RWPE2 (cell line): ENCODE measurements around the gene BPIFB4.

Experiments
- ATAC-seq: fragments of 200-7000 bp; cut with Tn5 transposase; 3 replicates; pipeline ENCODE4 v1.9.1; 2021; ENCODE audit warnings: low read depth
- DNase-seq: peaks from one replicate; pipeline ENCODE4 v3.0.0-alpha.2; 2020; ENCODE audit warnings: low spot score
- H3K27ac ChIP-seq: fragments of 450-650 bp; 2 replicates; pipeline ENCODE4 v1.5.1; 2017; ENCODE audit warnings: mild to moderate bottlenecking; ENCODE audit not compliant: poor library complexity, severe bottlenecking
- H3K27me3 ChIP-seq: fragments of 250-450 bp; sonication (Bioruptor Pico); 2 replicates; pipeline ENCODE4 v1.5.1; 2021; ENCODE audit warnings: mild to moderate bottlenecking, moderate library complexity; ENCODE audit not compliant: insufficient read depth, poor library complexity, severe bottlenecking
- H3K36me3 ChIP-seq: fragments of 250-450 bp; sonication (Bioruptor Pico); 2 replicates; pipeline ENCODE4 v1.5.1; 2020; ENCODE audit warnings: low read depth, mild to moderate bottlenecking, moderate library complexity
- H3K4me1 ChIP-seq: fragments of 250-450 bp; sonication (Bioruptor Pico); 2 replicates; pipeline ENCODE4 v1.5.1; 2021; ENCODE audit warnings: mild to moderate bottlenecking, moderate library complexity; ENCODE audit not compliant: insufficient read depth, poor library complexity, severe bottlenecking
- H3K4me3 ChIP-seq: fragments of 250-450 bp; sonication (Bioruptor Pico); 2 replicates; pipeline ENCODE4 v1.5.1; 2021; ENCODE audit warnings: mild to moderate bottlenecking, moderate library complexity; ENCODE audit not compliant: severe bottlenecking
- H3K9me3 ChIP-seq: fragments of 250-450 bp; sonication (Bioruptor Pico); 2 replicates; pipeline ENCODE4 v1.5.1; 2021; ENCODE audit warnings: mild to moderate bottlenecking, moderate library complexity; ENCODE audit not compliant: severe bottlenecking
- TF ChIP-seq, protein P1 (sequence below): fragments of 450-650 bp; IDR thresholded peaks from one replicate; pipeline ENCODE4 v1.5.1; 2017; ENCODE audit warnings: mild to moderate bottlenecking, moderate library complexity; ENCODE audit not compliant: poor library complexity, severe bottlenecking

The BPIFB4 gene

DNA sequence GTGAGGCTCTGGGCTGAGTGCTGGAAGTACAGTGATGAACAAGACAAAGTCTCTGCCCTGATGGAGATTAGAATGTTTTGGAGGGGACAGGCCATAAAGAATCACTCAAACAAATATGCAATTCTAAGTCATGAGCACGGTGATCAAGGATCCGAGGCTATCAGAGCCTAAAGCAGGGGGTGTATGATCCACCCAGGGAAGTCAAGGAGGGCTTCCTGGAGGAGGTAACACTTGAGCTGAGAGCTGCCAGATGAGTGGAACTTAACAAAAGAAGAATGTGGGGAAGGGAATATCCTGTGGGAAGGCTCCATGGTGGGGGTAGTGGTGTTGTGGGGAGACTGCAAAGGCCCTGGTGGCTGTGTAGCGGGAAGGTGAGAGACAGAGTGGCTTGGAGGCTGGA is 12.2 kb downstream of the BPIFB4 start:
- H3K4me1 ChIP-seq, result no peaks in the 10 kb centered on the region
- no peaks in the 10 kb centered on the region for H3K9me3 ChIP-seq
- TF ChIP-seq, protein P1, sequence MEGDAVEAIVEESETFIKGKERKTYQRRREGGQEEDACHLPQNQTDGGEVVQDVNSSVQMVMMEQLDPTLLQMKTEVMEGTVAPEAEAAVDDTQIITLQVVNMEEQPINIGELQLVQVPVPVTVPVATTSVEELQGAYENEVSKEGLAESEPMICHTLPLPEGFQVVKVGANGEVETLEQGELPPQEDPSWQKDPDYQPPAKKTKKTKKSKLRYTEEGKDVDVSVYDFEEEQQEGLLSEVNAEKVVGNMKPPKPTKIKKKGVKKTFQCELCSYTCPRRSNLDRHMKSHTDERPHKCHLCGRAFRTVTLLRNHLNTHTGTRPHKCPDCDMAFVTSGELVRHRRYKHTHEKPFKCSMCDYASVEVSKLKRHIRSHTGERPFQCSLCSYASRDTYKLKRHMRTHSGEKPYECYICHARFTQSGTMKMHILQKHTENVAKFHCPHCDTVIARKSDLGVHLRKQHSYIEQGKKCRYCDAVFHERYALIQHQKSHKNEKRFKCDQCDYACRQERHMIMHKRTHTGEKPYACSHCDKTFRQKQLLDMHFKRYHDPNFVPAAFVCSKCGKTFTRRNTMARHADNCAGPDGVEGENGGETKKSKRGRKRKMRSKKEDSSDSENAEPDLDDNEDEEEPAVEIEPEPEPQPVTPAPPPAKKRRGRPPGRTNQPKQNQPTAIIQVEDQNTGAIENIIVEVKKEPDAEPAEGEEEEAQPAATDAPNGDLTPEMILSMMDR, result no peak
- DNase-seq (no peak), ATAC-seq (no peak)
- H3K4me3 ChIP-seq, result no peak overlapping the region
- H3K36me3 ChIP-seq, result no peaks in the 10 kb centered on the region
- H3K27ac ChIP-seq, result no peak overlapping the region
- H3K27me3 ChIP-seq, result no peaks in the 10 kb centered on the region

DNA sequence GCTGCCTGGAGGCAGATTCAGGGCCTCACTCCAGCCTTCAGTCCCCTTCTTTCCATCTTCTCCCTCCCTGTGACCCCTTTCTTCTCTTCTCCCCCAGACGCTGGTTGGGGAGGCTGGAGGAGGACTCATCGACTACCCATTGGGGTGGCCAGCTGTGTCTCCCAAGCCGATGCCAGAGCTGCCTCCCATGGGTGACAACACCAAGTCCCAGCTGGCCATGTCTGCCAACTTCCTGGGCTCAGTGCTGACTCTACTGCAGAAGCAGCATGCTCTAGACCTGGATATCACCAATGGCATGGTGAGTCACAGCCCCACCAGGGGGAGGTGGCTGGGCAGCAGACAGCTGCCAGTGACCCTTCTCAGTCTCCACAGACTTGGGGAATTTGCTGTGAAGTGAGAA is 12.9 kb downstream of the BPIFB4 start:
- H3K27me3 ChIP-seq, result no peaks in the 10 kb centered on the region
- TF ChIP-seq, protein P1, result no peak
- no peak overlapping the region for H3K27ac ChIP-seq
- no peaks in the 10 kb centered on the region for H3K4me1 ChIP-seq
- H3K4me3 ChIP-seq, result no peak overlapping the region
- ATAC-seq (no peak; the same call in 2 of the 3 replicates), DNase-seq (no peak)
- H3K36me3 ChIP-seq, result no peaks in the 10 kb centered on the region
- H3K9me3 ChIP-seq, result no peaks in the 10 kb centered on the region

DNA sequence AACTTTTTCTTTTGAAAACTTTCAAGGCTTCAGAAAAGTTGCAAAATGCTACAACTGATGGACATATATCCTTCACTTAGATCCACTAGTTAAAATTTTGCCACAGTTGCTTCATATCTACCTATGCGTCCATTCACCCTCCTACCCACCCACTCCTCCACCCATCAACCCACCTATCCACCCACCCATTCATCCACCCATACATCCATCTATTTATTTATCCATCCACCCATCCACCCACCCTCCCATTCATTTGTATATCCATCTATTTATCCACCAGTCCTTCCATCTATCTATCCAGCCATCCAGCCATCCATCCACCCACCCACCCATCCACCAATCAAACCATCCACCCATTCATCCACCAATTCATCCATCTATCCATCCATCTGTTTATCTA is 13.6 kb downstream of the BPIFB4 start:
- ATAC-seq, result no peak
- H3K9me3 ChIP-seq, result no peaks in the 10 kb centered on the region
- DNase-seq, result no peak
- no peaks in the 10 kb centered on the region for H3K4me1 ChIP-seq
- H3K4me3 ChIP-seq, result no peak overlapping the region
- TF ChIP-seq, protein P1, result no peak
- no peak overlapping the region for H3K27ac ChIP-seq
- H3K36me3 ChIP-seq, result no peaks in the 10 kb centered on the region
- no peaks in the 10 kb centered on the region for H3K27me3 ChIP-seq

DNA sequence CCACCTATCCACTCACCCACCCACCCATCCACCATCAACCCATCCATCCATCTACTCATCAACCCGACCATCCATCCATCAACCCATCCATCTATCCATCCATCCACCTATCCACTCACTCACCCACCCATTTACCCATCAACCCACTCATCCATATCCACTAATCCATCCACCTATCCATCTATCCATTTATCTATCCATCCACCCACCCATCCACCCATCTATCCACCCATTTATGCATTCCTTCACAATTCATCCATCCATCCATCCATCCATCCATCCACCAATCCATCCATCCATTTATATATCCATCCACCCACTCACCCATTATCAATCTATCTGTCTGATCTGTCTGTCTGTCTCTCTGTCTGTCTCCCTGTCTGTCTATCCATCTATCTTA is 14.1 kb downstream of the BPIFB4 start:
- Histone ChIP-seq H3K27me3 (no peaks in the 10 kb centered on the region), H3K36me3 (no peaks in the 10 kb centered on the region), H3K4me3 (no peak overlapping the region), H3K9me3 (no peaks in the 10 kb centered on the region), H3K27ac (no peak overlapping the region), H3K4me1 (no peaks in the 10 kb centered on the region)
- ATAC-seq, result no peak
- DNase-seq, result no peak
- TF ChIP-seq, protein P1, result no peak

DNA sequence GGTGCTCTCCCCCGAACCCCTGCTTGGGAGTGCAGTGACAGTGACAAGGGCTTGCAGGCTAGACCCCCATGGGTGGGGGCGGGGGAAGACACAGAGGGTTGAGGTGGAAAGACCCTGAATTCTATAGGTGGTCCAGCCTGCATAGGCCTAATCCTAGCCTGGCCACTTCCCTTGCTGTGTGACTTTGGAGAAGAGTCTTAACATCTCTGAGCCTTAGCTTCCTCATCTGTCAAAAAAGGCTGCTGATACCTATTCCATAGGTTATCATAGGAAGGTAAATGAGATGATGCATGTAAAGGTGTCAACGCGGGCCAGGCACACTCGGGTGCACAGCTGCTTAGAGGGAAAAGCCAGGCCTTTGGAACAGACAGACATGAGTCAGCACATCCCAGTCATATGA is 15.8 kb downstream of the BPIFB4 start:
- Histone ChIP-seq H3K9me3 (no peaks in the 10 kb centered on the region), H3K36me3 (no peaks in the 10 kb centered on the region), H3K4me3 (no peak overlapping the region), H3K4me1 (no peaks in the 10 kb centered on the region), H3K27ac (no peak overlapping the region), H3K27me3 (no peaks in the 10 kb centered on the region)
- TF ChIP-seq, protein P1, result no peak
- ATAC-seq (no peak), DNase-seq (no peak)
